ENCODE results near the gene ANKRD44.

ANKRD44 gene

GRCh38 chr2:196956069-196956468, 354.5 kb downstream of the ANKRD44 start:
- peaks cover 0 to 7% of the 10 kb centered on the region in 2 donors for H3K9me3 Mint-ChIP-seq
- no peak overlapping the region for H3K4me3 Mint-ChIP-seq
- H3K27me3 Mint-ChIP-seq, result peaks cover 15% of the 10 kb centered on the region
- DNase-seq, result no peak
- ATAC-seq, result no peak
- no peak overlapping the region for H3K27ac Mint-ChIP-seq
- H3K4me1 Mint-ChIP-seq, result peaks cover 21% of the 10 kb centered on the region

GRCh38 chr2:196955036-196955435, 355.5 kb downstream of the ANKRD44 start:
- ATAC-seq (no peak), DNase-seq (no peak)
- Mint-ChIP-seq H3K27ac (no peak overlapping the region), H3K27me3 (peaks cover 15% of the 10 kb centered on the region), H3K4me3 (no peak overlapping the region), H3K4me1 (peaks cover 20% of the 10 kb centered on the region), H3K9me3 (peaks cover 0 to 7% of the 10 kb centered on the region in 2 donors)

GRCh38 chr2:196954001-196954400, 356.6 kb downstream of the ANKRD44 start:
- Mint-ChIP-seq H3K4me1 (peaks cover 20% of the 10 kb centered on the region), H3K27ac (no peak overlapping the region), H3K27me3 (peaks cover 15% of the 10 kb centered on the region), H3K9me3 (peaks cover 0 to 7% of the 10 kb centered on the region in 2 donors), H3K4me3 (no peak overlapping the region)
- ATAC-seq (no peak), DNase-seq (no peak)

GRCh38 chr2:196952936-196953335, 357.6 kb downstream of the ANKRD44 start:
- Mint-ChIP-seq H3K9me3 (no peaks in the 10 kb centered on the region), H3K4me3 (no peak overlapping the region), H3K4me1 (peaks cover 13% of the 10 kb centered on the region), H3K27me3 (peaks cover 15% of the 10 kb centered on the region), H3K27ac (no peak overlapping the region)
- DNase-seq (no peak), ATAC-seq (no peak)

- Mint-ChIP-seq H3K4me3 (no peak overlapping the region), H3K27ac (peak overlapping the region in 1 of 2 donors; percentile 93), H3K27me3 (peaks cover 15% of the 10 kb centered on the region), H3K4me1 (peaks cover 10% of the 10 kb centered on the region), H3K9me3 (no peaks in the 10 kb centered on the region)
- ATAC-seq, result no peak
- DNase-seq, result no peak
These were observed 358.6 kb downstream of the ANKRD44 start for GRCh38 chr2:196951973-196952372.

- ATAC-seq (no peak), DNase-seq (no peak)
- Mint-ChIP-seq H3K9me3 (no peaks in the 10 kb centered on the region), H3K27me3 (peaks cover 7% of the 10 kb centered on the region), H3K27ac (no peak overlapping the region), H3K4me3 (no peak overlapping the region), H3K4me1 (no peaks in the 10 kb centered on the region)
These were observed 361.5 kb downstream of the ANKRD44 start for GRCh38 chr2:196949116-196949515.

GRCh38 chr2:196944570-196944969, 366.0 kb downstream of the ANKRD44 start:
- no peak overlapping the region for H3K27ac Mint-ChIP-seq

GRCh38 chr2:196941398-196942078, 369.0 kb downstream of the ANKRD44 start:
- H3K9me3 Mint-ChIP-seq, result no peaks in the 10 kb centered on the region
- H3K4me3 Mint-ChIP-seq, result no peak overlapping the region
- H3K27ac Mint-ChIP-seq, result no peak overlapping the region
- peaks cover 7% of the 10 kb centered on the region for H3K27me3 Mint-ChIP-seq
- ATAC-seq (no peak), DNase-seq (no peak)
- H3K4me1 Mint-ChIP-seq, result no peaks in the 10 kb centered on the region

More at GRCh38 chr2:196944570-196944969, 366.0 kb downstream of the ANKRD44 start:
- DNase-seq (no peak), ATAC-seq (no peak)
- peaks cover 7% of the 10 kb centered on the region for H3K27me3 Mint-ChIP-seq
- H3K9me3 Mint-ChIP-seq, result no peaks in the 10 kb centered on the region
- H3K4me1 Mint-ChIP-seq, result no peaks in the 10 kb centered on the region
- no peak overlapping the region for H3K4me3 Mint-ChIP-seq

GRCh38 chr2:196939371-196939770, 371.2 kb downstream of the ANKRD44 start:
- H3K4me1 Mint-ChIP-seq, result no peaks in the 10 kb centered on the region
- no peaks in the 10 kb centered on the region for H3K9me3 Mint-ChIP-seq
- no peak overlapping the region for H3K4me3 Mint-ChIP-seq
- ATAC-seq, result no peak
- H3K27ac Mint-ChIP-seq, result no peak overlapping the region
- peaks cover 7% of the 10 kb centered on the region for H3K27me3 Mint-ChIP-seq
- no peak for DNase-seq
